Activated CD4-positive, alpha-beta T cell treated with anti-CD3 and anti-CD28 coated beads for 4 hours (primary cell): ENCODE measurements around the gene DNAJC12.
"Not testable (repeated sequence)": the region's sequence is repeated elsewhere in the genome, so short reads cannot be mapped to it uniquely, and the experiment has no call there.

Experiments
- DNase-seq, 2 donors: peaks; one replicate each; pipeline ENCODE4 v3.0.0-alpha.2; 2020

DNAJC12 gene

GRCh38 chr10:67837541-67838314, at the start of gene DNAJC12:
Gene DNAJC12 (minus strand): TSS chr10:67838188. CDS start chr10:67838011, 177 bp downstream.
- no peak for DNase-seq

DNA sequence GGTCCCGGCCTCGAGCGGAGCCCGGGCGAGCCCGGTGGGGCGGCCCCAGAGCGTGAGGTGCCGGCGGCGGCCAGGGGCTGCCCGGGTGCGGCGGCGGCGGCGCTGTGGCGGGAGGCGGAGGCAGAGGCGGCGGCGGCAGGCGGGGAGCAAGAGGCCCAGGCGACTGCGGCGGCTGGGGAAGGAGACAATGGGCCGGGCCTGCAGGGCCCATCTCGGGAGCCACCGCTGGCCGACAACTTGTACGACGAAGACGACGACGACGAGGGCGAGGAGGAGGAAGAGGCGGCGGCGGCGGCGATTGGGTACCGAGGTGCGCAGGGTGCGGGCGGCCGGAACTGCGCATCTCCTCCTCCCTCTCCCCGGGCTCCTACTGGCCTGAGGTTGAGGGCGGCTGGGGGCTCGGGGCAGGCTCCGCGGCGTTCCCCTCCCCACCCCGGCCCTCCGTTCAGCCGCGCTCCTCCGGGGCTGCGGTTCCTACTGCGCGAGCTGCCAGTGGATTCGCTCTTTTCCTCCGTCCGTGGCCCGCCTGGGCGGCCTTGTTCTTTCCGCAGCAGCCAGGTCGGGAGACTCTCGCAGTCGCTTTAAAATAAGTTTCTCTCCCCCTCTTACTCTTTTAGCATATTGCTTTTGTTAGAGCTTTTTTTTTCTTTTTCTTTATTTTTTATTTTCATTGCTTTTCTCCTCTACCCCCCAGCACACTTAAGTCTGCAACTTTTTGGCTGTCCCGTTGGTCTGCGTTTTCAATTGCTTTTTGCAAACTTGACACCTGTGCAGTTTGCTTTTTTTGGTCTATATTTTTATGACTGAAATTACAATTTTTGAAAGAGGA, 47.1 kb upstream of the DNAJC12 start:
- peak; percentile 65 to 72 for DNase-seq

GRCh38 chr10:67884313-67884841, 46.4 kb upstream of the DNAJC12 start, which contains the start of gene SIRT1:
Gene SIRT1 (plus strand): TSS chr10:67884656. CDS start chr10:67884722, 66 bp downstream.
- DNase-seq, result peak; percentile 95 to 97

GRCh38 chr10:67883710-67884312, 45.8 kb upstream of the DNAJC12 start:
- no peak for DNase-seq

DNA sequence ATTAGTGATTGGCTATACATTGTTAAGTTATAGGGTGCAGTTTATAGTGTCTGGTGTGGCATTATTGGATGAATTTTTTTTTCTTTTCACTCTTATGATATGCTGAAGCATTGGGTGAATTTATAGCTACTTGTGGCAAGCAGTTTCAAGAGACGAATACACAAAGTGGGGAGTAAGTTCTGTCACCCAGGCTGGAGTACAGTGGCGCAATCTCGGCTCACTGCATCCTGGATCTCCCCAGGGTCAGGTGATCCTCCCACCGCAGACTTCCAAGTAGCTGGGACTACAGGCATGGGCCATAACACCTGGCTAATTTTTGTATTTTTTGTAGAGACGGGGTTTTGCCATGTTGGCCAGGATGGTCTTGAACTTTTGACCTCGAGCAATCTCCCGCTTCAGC, 40.1 kb upstream of the DNAJC12 start:
- no peak for DNase-seq

- not testable (repeated sequence) for DNase-seq
Measured at GRCh38 chr10:67877421-67877820, 39.4 kb upstream of the DNAJC12 start.

DNA sequence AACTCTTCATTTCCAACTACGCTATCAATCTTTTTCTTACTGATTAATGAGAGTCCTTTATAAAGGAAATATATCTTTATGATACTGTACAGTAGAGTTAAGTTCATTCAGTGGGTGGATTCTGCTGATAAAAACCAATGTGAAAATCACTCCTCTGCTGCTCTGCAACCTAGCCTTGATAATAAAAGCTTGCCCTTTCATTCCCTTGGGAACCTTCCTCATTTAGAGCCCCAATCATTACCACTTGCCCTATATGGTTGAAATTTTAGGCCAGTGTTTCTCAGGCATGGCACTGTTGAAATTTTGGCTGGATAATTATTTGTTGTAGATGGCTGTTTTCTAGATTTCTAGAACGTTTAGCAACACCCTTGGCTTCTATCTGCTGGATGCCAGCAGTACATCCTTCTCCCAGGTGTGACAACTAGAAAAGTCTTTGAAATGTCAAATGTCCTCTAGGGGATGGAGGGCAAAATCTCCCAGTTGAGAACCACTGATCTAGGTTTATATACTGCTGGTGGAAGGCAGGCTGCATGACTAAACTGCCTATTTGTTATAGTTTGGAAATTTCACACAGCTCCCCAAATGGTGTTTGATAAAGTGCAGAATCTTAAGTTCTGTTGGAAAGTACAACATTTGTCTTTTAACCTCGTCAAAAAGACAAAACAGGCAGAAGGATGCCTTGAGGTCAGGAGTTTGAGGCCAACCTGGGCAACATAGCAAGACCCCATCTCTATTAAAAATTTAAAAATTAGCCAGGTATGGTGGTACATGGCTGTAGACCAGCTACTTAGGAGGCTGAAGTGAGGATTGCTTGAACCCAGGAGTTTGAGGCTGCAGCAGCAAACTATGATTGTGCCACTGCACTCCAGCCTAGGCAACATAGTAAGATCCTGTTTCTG, 37.6 kb upstream of the DNAJC12 start:
- DNase-seq, result no peak

GRCh38 chr10:67869996-67870395, 32.0 kb upstream of the DNAJC12 start:
- DNase-seq, result no peak

GRCh38 chr10:67868132-67868531, 30.1 kb upstream of the DNAJC12 start:
- DNase-seq, result no peak

DNA sequence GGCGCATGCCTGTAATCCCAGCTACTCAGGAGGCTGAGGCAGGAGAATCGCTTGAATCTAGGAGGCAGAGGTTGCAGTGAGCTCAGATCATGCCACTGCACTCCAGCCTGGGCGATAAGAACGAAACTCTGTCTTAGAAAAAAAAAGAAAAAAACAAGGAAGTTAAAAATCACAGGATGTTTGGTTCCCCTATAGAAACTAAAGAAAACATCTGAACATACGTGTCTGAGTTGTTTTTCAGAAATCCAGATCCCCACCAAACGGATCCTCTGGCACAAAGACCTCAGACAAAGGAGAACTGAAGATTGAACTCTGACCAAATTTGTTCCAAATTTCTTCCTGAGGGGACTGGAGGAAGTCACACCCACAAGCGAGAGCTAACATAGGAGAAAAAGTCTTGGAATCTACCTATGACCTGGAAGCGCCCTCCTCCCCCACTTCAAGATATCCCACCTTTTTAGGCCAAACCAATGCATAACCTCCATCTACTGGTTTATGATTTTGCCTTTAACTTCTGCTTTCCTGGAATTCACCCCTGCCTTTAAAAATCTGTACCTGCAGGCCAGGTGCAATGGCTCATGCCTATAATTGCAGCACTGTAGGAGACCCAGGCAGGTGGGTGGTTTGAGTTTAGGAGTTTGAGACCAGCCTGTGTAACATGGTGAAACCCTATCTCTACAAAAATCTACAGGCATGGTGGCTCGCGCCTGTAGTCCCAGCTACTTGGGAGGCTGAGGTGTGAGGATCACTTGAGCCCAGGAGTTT, 26.8 kb upstream of the DNAJC12 start:
- DNase-seq, result no peak

DNA sequence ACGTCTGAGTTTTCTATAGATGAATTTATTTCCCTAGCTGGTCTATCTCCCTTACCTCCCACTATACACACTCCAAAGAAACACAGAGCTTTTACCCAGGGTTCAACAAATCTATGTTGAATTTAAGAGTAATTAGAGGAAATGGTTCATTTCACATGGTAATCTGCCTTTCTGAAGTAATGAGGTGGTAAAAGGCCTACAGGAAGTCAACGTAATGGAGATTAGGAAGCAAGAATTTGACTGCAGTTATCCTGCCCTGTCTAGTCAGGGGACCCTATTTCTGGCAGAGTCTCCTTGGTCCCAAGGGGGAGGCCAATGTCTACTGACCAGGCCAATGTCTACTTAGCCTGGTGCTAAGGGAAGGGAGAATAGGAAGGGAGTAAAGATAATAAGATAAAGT, 25.1 kb upstream of the DNAJC12 start:
- DNase-seq, result no peak

DNA sequence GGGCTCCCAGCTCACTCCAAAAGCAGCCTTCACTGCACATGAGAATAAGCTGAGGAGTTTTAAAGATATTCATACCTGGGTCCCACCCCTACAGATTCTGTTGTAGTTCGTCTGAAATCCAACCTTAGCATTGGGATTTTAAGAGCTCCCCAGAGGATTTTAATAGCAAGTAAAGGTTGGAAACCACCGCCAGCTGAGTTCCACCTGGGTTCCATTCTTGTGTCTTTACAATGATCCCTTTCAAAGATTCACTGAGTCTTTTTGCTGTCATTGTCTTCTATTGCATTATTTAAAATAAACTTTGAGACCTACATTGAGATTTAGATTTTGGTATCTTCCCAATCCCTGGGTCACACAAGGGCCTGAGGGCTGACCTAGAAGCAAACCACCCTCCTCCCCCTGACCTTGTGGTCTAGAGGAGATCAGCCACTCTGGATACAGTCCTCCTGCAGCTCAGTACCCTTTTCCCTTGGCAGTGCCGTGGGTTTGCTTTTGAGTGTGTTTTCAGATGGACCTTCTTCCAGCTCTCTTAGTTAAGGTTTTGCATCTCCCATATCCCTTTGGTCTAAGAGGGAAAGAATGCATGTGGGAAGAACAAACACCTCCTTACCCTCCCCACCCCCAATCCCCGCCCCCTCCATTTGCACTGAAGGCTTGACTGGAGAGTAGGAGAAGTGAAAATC, 23.9 kb upstream of the DNAJC12 start:
- no peak for DNase-seq

- DNase-seq, result no peak
Measured at GRCh38 chr10:67858971-67859370, 21.0 kb upstream of the DNAJC12 start.

DNA sequence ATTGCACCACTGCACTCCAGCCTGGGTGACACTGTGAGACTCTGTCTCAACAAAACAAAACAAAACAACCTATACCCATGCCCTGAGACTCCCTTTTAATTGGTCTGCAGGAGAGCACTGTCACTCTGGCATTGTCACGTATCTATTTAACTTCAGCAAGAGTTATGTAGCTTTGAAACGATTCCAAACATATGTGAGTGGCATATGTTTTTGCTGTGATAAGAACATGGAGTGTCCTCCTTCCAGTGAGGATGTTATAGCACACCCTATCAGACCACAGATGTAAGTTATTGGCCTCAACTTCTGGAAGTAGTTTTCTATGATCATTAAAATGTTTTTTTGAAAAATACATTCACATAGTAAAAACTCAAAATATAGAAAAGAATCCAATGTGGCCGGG, 15.5 kb upstream of the DNAJC12 start:
- no peak for DNase-seq

- no peak for DNase-seq
Measured at GRCh38 chr10:67852761-67853160, 14.8 kb upstream of the DNAJC12 start.

DNA sequence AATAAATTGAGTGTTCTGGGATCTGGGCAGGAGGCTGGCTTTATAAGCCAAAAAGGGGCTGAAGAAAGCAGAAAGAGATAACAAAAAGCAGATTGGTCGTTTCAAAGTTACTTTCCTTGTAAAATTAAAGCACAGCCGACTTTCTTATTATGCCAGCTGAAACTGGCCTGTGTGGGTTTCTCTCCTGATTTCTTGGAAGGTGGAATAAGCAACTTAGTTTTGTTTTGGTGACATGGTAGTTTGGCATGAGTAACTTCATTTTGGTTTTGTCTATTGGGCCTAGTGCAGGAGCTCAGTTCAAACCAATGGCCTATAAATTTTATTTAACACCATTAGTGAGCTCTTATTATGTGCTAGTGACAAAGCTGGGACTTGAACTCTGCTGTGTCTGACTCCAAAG, 13.2 kb upstream of the DNAJC12 start:
- no peak for DNase-seq

DNA sequence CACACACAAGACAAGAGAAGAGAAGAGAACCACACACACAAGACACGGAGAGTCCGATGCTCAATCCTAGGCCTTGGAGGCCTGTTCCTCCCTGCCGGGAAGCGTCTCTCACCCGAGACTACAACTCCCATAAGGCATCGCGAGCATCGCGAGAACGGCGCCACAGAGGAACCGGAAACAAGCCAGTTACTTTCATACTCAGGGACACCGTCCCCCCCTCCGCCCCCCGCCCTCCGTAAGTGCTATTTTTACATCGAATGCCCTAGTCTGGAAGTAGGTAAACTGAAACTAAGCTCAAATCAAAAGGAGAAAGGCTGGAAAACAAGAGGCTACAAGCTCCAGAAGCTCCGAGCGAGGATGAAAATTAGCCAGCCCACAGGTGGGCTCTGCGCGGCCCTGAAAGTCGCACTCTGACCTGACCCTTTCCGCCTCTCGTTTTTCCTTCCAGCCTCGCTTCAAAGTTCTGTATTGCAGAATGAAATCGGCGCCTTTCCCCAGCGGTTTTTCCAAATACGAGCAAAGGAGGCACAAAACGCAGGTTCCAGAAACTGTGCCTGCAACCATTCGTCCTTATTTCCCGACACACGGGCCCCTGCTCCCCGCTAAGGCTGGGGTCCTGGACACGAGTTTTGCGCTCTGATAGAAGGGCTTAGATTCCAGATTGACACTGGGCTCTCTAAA, 11.5 kb upstream of the DNAJC12 start:
- peak; percentile 90 to 96 for DNase-seq

DNA sequence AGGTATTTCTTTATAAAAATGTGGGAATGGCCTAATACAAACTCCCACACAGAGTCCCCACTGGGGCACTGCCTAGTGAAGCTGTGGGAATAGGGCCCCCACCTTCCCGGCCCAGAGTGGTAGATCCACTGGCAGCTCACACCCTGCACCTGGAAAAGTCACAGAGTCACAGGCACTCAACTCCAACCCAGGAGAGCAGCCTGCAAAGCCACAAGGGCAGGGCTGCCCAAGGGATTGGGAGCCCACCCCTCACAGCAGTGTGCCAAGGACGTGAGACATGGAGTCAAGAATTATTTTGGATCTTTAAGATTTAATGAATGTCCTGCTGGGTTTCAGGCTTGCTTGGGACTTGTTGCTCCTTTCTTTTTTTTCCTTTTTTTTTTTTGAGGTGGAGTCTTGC, 5.3 kb upstream of the DNAJC12 start:
- DNase-seq, result no peak

DNA sequence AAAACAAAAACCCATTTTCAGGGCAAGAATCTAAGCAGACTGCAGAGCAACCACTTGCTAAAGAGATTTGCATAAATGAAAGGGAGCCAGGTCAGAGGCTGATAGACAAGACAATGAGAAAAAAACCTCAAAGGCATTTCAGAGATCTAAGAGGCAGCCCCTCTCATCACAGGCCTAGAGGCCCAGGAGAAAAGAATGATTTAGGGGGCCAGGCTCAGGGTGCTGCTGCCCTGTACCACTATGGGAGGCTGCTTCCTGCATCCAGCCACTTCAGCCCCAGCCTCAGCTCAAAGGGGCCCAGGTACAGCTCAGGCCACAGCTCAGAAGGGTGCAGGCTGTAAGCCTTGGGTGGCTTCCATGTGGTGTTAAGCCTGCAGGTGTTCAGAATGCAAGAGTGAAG, 3.7 kb upstream of the DNAJC12 start:
- DNase-seq, result no peak

DNA sequence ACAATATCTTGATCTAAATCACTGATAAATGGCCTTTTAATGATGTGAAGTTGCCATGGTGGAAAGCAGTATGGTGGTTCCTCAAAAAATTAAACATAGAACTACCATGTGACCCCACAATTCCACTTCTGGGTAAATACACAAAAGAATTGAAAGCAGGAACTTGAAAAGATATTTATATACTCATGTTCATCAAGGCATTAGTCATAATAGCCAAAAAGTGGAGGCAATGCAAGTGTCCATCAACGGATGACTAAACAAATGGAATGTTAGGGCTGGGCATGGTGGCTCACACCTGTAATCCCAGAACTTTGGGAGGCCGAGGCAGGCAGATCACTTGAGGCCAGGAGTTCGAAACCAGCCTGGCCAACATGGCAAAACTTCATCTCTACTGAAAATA, 2.0 kb upstream of the DNAJC12 start:
- DNase-seq, result no peak
